ENCODE results near the gene PIK3AP1. TPM values are rescaled to one million over a fixed set of nuclear protein-coding genes. Genes with fewer than 3 reads are reported as not detected.
"Not testable (repeated sequence)": the region's sequence is repeated elsewhere in the genome, so short reads cannot be mapped to it uniquely, and the experiment has no call there.

PIK3AP1 gene
- total and polyA plus RNA-seq, 4 donors: 2.1 to 8.7 (median 4.1) TPM

GRCh38 chr10:96545558-96545957, 174.8 kb downstream of the PIK3AP1 start:
- H3K9me3 ChIP-seq (ENCODE audit: control insufficient read depth, insufficient read depth, low read length); H3K27me3 ChIP-seq (ENCODE audit: control insufficient read depth, insufficient read depth, low read length); H3K4me1 ChIP-seq (ENCODE audit: control insufficient read depth, insufficient read depth, low read length); DNase-seq (ENCODE audit: low read depth in 4 of 6, low spot score in 6 of 6); H3K36me3 ChIP-seq (ENCODE audit: control insufficient read depth, insufficient read depth, low read length); H3K27ac ChIP-seq (ENCODE audit: low read depth, low read length); H3K4me3 ChIP-seq (ENCODE audit: low read depth, low read length): not testable (repeated sequence)
- 95% methylated on average over 6 of the region's 10 CpGs for WGBS (ENCODE audit: insufficient coverage)

Small RNA genes lying within 50 kb of the gene (small RNA-seq; reads per million reads assigned to genes)
- gene RNA5SP324 (ENCODE audit: low replicate concordance): not detected
- not detected for gene RNU6-1274P (ENCODE audit: low replicate concordance)

Other genes with a start within 250 kb of the PIK3AP1 start
- gene TLL2, start 206.6 kb downstream of the PIK3AP1 start, total RNA-seq: 1 to 10 TPM; 2.0 to 4.4 TPM
- gene TLL2, start 206.6 kb downstream of the PIK3AP1 start, polyA plus RNA-seq (ENCODE audit: insufficient read length in 2 of 2): 1 to 10 TPM; 4.5 to 6.1 TPM
- gene TM9SF3, start 133.5 kb downstream of the PIK3AP1 start, total RNA-seq: 100 to 1,000 TPM in 1 of 2 donors, 10 to 100 TPM in 1; 80.8 to 145 TPM
- 100 to 1,000 TPM in 1 of 2 donors, 10 to 100 TPM in 1; 93.0 to 120 TPM for gene TM9SF3, start 133.5 kb downstream of the PIK3AP1 start, polyA plus RNA-seq (ENCODE audit: insufficient read length in 2 of 2)
- gene LCOR, start 111.8 kb upstream of the PIK3AP1 start, total RNA-seq: 10 to 100 TPM; 25.0 to 59.8 TPM
- gene LCOR, start 111.8 kb upstream of the PIK3AP1 start, polyA plus RNA-seq (ENCODE audit: insufficient read length in 2 of 2): 10 to 100 TPM; 12.6 to 19.0 TPM